Mucosa of rectum (tissue), 2 donors: ENCODE measurements around the gene VNN1.
"Not testable (repeated sequence)": the region's sequence is repeated elsewhere in the genome, so short reads cannot be mapped to it uniquely, and the experiment has no call there.

Source experiments
- H3K27ac ChIP-seq, 2 donors: one replicate each; pipeline ENCODE4 v1.7.0; 2013; ENCODE audit warnings: inconsistent platforms in 2 of 2, low read depth in 2 of 2, low read length in 2 of 2
- H3K27me3 ChIP-seq, 2 donors: one replicate each; pipeline ENCODE4 v1.7.0; 2013; ENCODE audit warnings: low read length in 2 of 2; ENCODE audit not compliant: control insufficient read depth in 2 of 2, insufficient read depth in 2 of 2
- H3K36me3 ChIP-seq, 2 donors: one replicate each; pipeline ENCODE4 v1.7.0; 2013; ENCODE audit warnings: low read length in 2 of 2; ENCODE audit not compliant: control insufficient read depth in 2 of 2, insufficient read depth in 2 of 2
- H3K4me1 ChIP-seq, 2 donors: one replicate each; pipeline ENCODE4 v1.7.0; 2013; ENCODE audit warnings: low read length in 2 of 2, mild to moderate bottlenecking in 1 of 2; ENCODE audit not compliant: control insufficient read depth in 2 of 2, insufficient read depth in 2 of 2
- H3K4me3 ChIP-seq, 2 donors: one replicate each; pipeline ENCODE4 v1.7.0; 2013; ENCODE audit warnings: low read length in 2 of 2
- H3K9ac ChIP-seq, 2 donors: one replicate each; pipeline ENCODE4 v1.7.0; 2013; ENCODE audit warnings: low read length in 2 of 2, low read depth in 1 of 2, mild to moderate bottlenecking in 1 of 2
- H3K9me3 ChIP-seq, 2 donors: one replicate each; pipeline ENCODE4 v1.7.0; 2013; ENCODE audit warnings: low read length in 2 of 2; ENCODE audit not compliant: control insufficient read depth in 2 of 2
- donor health status: healthy.
- donor health status: Normal muscosa, but diverticular disease.

VNN1 gene

DNA sequence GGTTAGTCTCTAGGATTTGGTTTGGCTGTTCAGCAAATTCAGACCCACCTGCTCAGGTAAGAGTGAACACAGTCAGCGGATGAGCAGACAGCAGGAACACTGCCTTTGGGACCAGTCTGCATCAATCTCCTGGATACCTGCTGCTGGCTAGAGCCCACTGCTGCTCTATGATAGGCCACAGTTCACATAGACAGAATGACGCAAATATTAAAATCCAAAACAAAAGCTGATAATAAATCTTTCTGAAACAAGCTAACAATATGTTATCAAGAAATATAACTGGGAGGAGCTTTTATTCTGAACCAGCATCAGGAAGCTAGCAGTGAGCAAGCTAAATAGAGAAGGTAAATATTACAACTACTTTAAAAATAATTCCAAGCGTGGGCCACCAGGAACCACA lies 54.8 kb downstream of the VNN1 start, which contains the start of gene TAAR1:
Gene TAAR1, minus strand, starts transcription at position 101 of the 400 bp plus-strand sequence. CDS start 13,179 bp downstream, outside the sequence.
- no peak within 1 kb of the TSS for H3K9ac ChIP-seq
- no peak within 1 kb of the TSS for H3K27ac ChIP-seq
- H3K9me3 ChIP-seq: no peaks in the 10 kb centered on the region
- H3K4me3 ChIP-seq: no peak within 1 kb of the TSS
- H3K36me3 ChIP-seq: no peaks in the 10 kb centered on the region
- H3K4me1 ChIP-seq: no peaks in the 10 kb centered on the region
- no peaks in the 10 kb centered on the region for H3K27me3 ChIP-seq

DNA sequence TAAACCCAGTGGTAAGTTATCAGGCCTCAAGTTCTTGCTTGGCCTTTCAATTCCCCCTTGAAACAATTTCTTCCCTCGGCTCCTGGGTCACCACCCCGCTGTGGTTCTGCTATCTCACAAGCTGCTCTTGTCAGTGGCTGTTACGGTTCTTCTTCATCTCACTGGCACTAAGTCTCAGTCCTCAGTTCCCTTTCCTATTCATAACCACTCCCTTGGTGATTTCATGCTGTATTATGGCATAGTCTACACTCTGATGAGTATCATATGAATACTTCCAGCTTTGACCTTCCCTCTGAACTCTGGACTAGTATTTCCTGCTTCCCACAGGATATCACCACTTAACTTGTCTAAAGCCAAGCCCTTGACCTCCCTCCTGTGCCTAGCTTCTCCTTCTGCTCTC lies 62.8 kb downstream of the VNN1 start:
- Histone ChIP-seq H3K4me1 (no peaks in the 10 kb centered on the region), H3K27me3 (no peaks in the 10 kb centered on the region), H3K27ac (no peak overlapping the region), H3K9me3 (no peaks in the 10 kb centered on the region), H3K4me3 (no peak overlapping the region), H3K36me3 (no peaks in the 10 kb centered on the region), H3K9ac (no peak overlapping the region)

DNA sequence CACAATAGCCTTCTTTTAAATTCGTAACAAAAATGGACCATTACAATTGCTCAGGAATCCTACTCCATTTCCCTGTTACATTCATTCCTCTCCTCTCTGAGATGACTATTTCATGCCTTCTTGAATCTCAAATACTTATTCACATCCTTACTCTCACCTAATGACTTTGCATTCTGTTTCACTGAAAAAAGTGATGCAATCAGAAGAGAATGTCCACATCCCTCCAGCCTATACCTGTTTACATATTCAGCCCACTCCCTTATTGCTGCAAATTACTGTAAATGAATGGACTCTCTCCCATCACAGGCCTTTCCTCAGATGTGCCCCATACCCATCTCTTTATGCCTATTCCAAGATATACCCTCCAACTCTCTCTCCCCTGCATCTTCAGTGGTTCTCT lies 63.4 kb downstream of the VNN1 start:
- no peaks in the 10 kb centered on the region for H3K27me3 ChIP-seq
- H3K4me1 ChIP-seq: no peaks in the 10 kb centered on the region
- no peak overlapping the region for H3K9ac ChIP-seq
- H3K9me3 ChIP-seq: no peaks in the 10 kb centered on the region
- no peaks in the 10 kb centered on the region for H3K36me3 ChIP-seq
- no peak overlapping the region for H3K27ac ChIP-seq
- no peak overlapping the region for H3K4me3 ChIP-seq

DNA sequence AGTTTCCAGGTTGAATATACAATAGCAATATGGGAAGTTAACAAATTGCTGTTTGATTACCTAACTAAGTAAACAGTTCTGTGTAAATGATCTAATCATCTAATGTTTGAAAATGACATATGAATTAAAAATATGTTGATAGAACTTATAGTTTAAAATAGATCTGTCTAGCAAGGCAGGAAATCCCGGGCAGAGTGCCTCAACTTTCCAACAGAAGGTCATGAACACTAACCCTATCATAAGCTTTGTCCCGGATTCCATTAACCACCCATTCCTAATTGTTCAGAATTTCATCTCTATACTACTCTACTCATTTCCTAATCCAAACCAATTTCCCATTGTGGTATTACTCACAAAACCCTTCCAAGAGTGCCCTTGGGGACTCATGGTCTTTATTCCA lies 65.0 kb downstream of the VNN1 start:
- no peaks in the 10 kb centered on the region for H3K4me1 ChIP-seq
- no peak overlapping the region for H3K9ac ChIP-seq
- H3K9me3 ChIP-seq: no peaks in the 10 kb centered on the region
- H3K27ac ChIP-seq: no peak overlapping the region
- no peaks in the 10 kb centered on the region for H3K36me3 ChIP-seq
- H3K4me3 ChIP-seq: no peak overlapping the region
- no peaks in the 10 kb centered on the region for H3K27me3 ChIP-seq

DNA sequence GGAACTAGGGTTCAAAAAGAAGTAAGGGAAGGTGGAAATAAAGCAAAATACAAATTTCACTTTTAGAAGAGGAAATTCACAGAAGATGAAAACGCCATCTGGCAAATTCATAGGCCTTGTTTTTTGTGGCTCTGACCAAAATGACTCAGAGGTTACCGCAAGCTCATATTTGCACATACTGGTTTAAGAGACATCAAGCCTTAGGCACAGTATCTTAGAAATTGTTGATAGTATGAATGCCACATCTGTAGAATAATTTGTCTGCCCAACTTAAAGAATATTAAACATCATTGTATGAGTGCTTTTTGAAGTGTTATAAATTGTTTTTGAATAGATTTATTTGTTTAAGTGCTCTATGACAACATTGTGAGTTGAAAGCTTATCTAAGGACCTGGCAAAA lies 65.5 kb downstream of the VNN1 start:
- H3K9me3 ChIP-seq: no peaks in the 10 kb centered on the region
- H3K27me3 ChIP-seq: no peaks in the 10 kb centered on the region
- H3K4me3 ChIP-seq: no peak overlapping the region
- H3K9ac ChIP-seq: no peak overlapping the region
- H3K27ac ChIP-seq: no peak overlapping the region
- H3K4me1 ChIP-seq: no peaks in the 10 kb centered on the region
- no peaks in the 10 kb centered on the region for H3K36me3 ChIP-seq

DNA sequence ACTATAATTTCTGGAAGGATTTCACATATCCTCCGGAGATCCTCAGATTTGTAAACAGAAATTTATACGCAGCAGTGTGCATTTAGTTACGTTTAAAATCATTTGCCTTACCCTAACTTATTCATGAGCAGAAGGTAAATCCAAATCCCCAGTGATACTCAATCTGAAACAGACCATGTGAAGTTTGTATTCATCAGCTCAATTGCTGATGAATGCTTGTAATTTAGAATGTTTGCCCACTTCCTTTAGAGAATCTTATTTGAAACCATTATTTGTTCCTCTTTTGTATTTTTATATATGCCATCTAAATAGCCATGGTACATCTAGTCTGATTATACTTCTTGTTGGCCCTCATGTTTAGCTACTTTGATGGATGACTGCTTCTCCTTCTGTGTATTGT lies 70.3 kb downstream of the VNN1 start:
- H3K27me3 ChIP-seq: no peaks in the 10 kb centered on the region

DNA sequence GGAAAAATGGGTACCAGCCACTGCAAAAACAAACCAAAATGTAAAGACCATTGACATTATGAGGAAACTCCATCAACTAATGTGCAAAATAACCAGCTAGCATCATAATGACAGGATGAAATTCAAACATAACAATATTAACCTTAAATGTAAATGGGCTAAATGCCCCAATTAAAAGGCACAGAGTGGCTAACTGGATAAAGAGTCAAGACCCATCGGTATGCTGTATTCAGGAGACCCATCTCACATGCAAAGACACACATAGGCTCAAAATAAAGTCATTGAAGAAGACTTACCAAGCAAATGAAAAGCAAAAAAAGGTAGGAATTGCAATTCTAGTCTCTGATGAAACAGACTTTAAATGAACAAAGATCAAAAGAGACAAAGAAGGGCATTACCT lies 76.7 kb downstream of the VNN1 start:
- not testable (repeated sequence) for H3K27me3 ChIP-seq, H3K9ac ChIP-seq, H3K4me1 ChIP-seq, H3K9me3 ChIP-seq, H3K36me3 ChIP-seq, H3K27ac ChIP-seq, H3K4me3 ChIP-seq

More for the DNA sequence above, 70.3 kb downstream of the VNN1 start:
- H3K9ac ChIP-seq: no peak overlapping the region
- no peaks in the 10 kb centered on the region for H3K36me3 ChIP-seq
- H3K4me3 ChIP-seq: no peak overlapping the region
- H3K27ac ChIP-seq: no peak overlapping the region
- H3K9me3 ChIP-seq: no peaks in the 10 kb centered on the region
- no peaks in the 10 kb centered on the region for H3K4me1 ChIP-seq

DNA sequence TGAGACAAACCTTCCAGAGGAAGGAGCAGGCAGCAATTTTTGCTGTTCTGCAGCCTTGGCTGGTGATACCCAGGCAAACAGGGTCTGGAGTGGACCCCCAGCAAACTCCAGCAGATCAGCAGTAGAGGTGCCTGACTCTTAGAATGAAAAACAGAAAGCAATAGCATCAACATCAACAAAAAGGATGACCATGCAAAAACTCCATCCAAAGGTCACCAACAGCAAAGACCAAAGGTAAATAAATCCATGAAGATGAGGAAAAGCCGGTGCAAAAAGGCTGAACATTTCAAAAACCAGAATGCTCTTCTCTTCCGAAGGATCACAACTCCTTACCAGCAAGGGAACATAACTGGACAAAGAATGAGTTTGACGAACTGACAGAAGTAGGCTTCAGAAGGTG lies 77.9 kb downstream of the VNN1 start:
- H3K9ac ChIP-seq, H3K4me1 ChIP-seq, H3K27ac ChIP-seq, H3K36me3 ChIP-seq, H3K27me3 ChIP-seq, H3K4me3 ChIP-seq, H3K9me3 ChIP-seq: not testable (repeated sequence)

DNA sequence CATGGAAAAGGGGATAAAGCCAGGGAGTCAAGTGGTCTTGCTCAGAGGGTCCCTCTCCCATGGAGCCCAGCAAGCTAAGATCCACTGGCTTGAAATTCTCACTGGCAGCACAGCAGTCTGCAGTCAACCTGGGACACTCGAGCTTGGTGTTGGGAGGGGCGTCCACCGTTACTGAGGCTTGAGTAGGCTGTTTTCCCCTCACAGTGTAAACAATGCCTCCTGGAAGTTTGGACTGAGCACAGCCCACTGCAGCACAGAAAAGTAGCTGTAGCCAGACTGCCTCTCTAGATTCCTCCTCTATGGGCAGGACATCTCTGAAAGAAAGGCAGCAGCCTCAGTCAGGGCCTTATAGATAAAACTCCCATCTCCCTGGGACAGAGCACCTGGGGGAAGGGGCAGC lies 78.6 kb downstream of the VNN1 start:
- not testable (repeated sequence) for H3K9ac ChIP-seq, H3K36me3 ChIP-seq, H3K27ac ChIP-seq, H3K27me3 ChIP-seq, H3K4me3 ChIP-seq, H3K9me3 ChIP-seq, H3K4me1 ChIP-seq

DNA sequence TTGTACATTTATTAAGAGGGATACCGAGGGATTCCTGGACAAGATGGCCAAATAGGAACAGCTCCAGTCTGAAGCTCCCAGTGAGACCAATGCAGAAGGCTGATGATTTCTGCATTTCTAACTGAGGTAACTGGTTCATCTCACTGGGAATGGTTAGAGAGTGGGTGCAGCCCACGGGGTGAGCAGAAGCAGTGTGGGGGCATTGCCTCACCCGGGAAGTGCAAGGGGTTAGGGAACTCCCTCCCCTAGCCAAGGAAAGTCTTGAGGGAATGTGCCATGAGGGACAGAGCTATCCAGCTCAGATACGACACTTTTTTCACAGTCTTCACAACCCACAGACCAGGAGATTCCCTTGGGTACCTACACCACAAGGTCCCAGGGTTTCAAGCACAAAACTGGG lies 79.1 kb downstream of the VNN1 start:
- no peak overlapping the region for H3K27ac ChIP-seq
- H3K9me3 ChIP-seq: no peaks in the 10 kb centered on the region
- no peak overlapping the region for H3K4me3 ChIP-seq
- no peaks in the 10 kb centered on the region for H3K27me3 ChIP-seq
- H3K4me1 ChIP-seq: no peaks in the 10 kb centered on the region
- H3K9ac ChIP-seq: no peak overlapping the region
- no peaks in the 10 kb centered on the region for H3K36me3 ChIP-seq

DNA sequence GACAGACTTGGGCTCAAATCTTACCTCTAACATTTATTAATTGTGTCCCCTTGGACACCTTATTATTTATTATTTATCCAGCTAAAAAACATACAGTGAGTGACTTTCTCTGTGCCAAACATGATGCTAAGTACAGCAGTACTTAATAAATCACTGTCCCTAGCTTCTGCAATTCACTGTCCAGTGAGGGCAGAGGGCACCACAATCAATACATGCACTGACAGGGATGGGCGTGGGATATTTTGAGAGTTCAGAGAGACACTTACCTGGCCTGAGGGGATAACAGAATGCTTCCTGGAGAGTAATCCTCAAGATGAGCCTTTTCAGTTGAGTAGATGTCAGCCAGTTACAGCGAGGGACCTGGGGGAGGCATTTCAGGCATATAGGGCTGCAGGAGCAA lies 80.5 kb downstream of the VNN1 start:
- Histone ChIP-seq H3K36me3 (no peaks in the 10 kb centered on the region), H3K27ac (no peak overlapping the region), H3K4me1 (no peaks in the 10 kb centered on the region), H3K27me3 (no peaks in the 10 kb centered on the region), H3K9ac (no peak overlapping the region), H3K9me3 (no peaks in the 10 kb centered on the region), H3K4me3 (no peak overlapping the region)
